Measurements from ENCODE around the gene C21orf58.

DNA sequence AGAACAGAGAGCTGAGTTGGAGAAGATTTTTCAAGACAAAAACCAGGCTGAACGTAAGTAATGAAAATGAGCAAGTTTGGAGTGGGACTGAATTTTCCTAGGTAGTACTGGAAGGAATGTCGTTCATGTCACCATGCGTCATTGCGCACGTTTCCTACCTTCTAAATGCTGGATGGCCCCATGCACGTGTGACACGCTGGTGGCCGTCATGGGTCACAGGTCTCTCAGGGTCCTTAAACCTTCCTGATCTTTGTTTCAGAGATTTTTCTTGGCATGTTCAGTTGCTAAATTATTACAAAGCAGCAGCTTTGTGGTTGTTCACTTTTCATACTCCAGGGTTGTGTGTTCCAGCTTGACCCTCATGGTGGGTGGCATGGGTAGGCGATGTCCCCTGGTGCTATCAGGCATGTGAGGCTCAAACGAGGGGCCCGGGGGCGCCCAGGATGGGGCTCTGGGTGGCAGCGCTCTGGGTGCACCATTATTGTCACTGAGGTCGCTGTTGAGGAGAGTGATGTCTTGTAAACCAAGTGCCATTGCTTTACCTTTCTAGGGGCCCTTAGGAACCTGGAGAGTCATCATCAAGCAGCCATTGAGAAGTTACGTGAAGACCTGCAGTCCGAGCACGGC, 25.6 kb upstream of the C21orf58 start:
- TF ChIP-seq, protein P1, sequence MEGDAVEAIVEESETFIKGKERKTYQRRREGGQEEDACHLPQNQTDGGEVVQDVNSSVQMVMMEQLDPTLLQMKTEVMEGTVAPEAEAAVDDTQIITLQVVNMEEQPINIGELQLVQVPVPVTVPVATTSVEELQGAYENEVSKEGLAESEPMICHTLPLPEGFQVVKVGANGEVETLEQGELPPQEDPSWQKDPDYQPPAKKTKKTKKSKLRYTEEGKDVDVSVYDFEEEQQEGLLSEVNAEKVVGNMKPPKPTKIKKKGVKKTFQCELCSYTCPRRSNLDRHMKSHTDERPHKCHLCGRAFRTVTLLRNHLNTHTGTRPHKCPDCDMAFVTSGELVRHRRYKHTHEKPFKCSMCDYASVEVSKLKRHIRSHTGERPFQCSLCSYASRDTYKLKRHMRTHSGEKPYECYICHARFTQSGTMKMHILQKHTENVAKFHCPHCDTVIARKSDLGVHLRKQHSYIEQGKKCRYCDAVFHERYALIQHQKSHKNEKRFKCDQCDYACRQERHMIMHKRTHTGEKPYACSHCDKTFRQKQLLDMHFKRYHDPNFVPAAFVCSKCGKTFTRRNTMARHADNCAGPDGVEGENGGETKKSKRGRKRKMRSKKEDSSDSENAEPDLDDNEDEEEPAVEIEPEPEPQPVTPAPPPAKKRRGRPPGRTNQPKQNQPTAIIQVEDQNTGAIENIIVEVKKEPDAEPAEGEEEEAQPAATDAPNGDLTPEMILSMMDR (IDR thresholded peaks at IDR 0.05): no peak
- TF ChIP-seq POLR2A (IDR thresholded peaks at IDR 0.05) (no peak), EP300 (IDR thresholded peaks at IDR 0.05) (no peak)

Data from tibial nerve (tissue), 4 donors.